ENCODE measurements around the gene DHRS12. TPM values are rescaled to one million over a fixed set of nuclear protein-coding genes. Genes with fewer than 3 reads are reported as not detected.
"Not testable (repeated sequence)": the region's sequence is repeated elsewhere in the genome, so short reads cannot be mapped to it uniquely, and the experiment has no call there.

The DHRS12 gene
- total RNA-seq, 1 donor from 2014 or later, result 5.4 TPM

GRCh38 chr13:51828730-51829567 lies 25.0 kb upstream of the DHRS12 start:
- no peak for DNase-seq (ENCODE audit: low read depth in 2 of 2)

- DNase-seq (ENCODE audit: low read depth in 2 of 2), result no peak
These were observed 23.3 kb upstream of the DHRS12 start for GRCh38 chr13:51827254-51827653.

- no peak for DNase-seq (ENCODE audit: low read depth in 2 of 2)
These were observed 22.6 kb upstream of the DHRS12 start for GRCh38 chr13:51826606-51827005.

- DNase-seq (ENCODE audit: low read depth in 2 of 2), result no peak
These were observed 21.8 kb upstream of the DHRS12 start for GRCh38 chr13:51825681-51826254.

GRCh38 chr13:51825165-51825592 lies 21.2 kb upstream of the DHRS12 start:
- DNase-seq (ENCODE audit: low read depth in 2 of 2), result no peak

DNA sequence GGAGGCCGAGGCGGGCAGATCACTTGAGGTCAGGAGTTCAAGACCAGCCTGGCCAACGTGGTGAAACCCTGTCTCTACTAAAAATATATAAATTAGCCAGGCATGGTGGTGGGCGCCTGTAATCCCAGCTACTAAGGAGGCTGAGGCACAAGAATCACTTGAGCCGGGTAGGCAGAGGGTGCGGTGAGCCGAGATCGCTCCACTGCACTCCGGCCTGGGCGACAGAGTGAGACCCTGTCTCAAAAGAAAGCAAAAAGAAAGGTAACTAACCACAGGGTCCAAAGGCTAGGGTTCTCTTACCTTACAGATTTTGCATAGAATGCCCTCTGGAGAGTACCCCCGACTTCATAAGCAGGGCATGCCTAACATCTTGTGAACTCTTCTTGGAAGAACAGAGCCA lies 20.7 kb upstream of the DHRS12 start:
- not testable (repeated sequence) for DNase-seq (ENCODE audit: low read depth in 2 of 2)

DNA sequence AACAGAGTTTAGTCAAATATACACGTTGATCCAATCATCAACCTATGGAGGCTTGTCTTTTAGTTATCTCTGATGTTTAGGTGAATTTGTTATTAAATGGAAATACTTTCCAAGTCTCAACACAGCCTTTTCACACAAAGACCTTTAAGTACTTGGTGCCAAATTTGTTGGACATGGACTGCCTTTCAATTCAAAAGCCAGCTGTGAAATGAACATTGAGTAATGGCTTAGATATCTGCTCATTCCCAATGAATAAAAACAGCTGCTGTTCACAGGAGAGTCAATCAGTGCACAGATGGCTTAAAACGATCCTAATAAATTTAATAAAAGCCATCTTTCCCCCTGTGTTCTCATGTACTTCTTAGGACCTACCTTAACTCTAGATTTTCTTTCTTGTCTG lies 19.9 kb upstream of the DHRS12 start:
- DNase-seq (ENCODE audit: low read depth in 2 of 2), result no peak

GRCh38 chr13:51823359-51823758 lies 19.4 kb upstream of the DHRS12 start:
- no peak for DNase-seq (ENCODE audit: low read depth in 2 of 2)

- no peak for DNase-seq (ENCODE audit: low read depth in 2 of 2)
These were observed 18.3 kb upstream of the DHRS12 start for GRCh38 chr13:51822106-51822815.

- DNase-seq (ENCODE audit: low read depth in 2 of 2), result no peak
These were observed 17.6 kb upstream of the DHRS12 start for GRCh38 chr13:51821606-51822005.

DNA sequence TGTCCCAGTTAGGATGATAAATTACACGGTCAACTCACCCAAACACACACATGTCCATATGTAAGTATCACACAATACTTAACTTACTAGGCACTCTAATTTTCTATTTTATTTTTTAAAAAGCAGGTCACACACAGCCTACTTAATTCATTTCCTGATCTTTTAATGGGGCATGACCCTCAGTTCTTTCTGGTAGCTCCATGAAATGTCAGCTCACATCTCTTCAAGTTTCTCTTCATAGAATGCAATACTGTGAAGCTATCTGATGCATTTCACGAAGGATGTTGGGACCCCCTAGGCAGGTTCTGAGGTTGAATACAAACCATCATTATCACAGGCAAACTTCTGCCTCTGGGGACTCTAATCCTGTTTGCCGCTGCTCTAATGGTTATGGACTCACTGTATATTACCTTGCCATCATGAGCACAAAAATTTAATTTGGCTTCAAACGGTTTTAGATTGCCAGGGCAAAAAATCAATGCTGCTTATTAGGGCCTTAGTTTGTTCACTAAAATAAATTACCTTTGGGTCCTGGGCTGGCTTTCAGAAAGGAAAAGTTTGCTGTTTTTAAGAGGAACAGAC lies 16.1 kb upstream of the DHRS12 start:
- no peak for DNase-seq (ENCODE audit: low read depth in 2 of 2)

DNA sequence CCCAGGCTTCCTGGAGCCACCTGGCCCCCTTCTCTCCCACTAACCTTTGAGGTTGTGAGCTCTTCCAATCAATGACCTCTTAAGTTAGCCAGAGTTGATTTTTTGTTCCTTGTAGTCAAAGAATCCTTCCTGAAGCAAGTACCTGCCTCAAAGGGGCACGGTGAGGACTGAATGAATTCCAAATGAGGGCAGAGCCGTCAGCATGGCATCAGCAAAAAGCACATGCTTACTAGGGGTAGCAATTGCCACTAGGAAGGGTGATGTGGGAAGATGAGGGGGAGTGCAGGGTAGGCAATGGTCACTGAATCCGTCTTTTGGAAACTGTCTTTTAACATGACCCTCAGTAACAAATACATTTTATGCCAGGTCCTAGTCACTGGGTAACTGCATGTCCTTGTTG lies 15.6 kb upstream of the DHRS12 start:
- DNase-seq (ENCODE audit: low read depth in 2 of 2), result no peak

- DNase-seq (ENCODE audit: low read depth in 2 of 2), result no peak
These were observed 15.0 kb upstream of the DHRS12 start for GRCh38 chr13:51818781-51819511.

GRCh38 chr13:51818276-51818675 lies 14.3 kb upstream of the DHRS12 start:
- DNase-seq (ENCODE audit: low read depth in 2 of 2), result no peak

- no peak for DNase-seq (ENCODE audit: low read depth in 2 of 2)
These were observed 13.8 kb upstream of the DHRS12 start for GRCh38 chr13:51817717-51818116.

DNA sequence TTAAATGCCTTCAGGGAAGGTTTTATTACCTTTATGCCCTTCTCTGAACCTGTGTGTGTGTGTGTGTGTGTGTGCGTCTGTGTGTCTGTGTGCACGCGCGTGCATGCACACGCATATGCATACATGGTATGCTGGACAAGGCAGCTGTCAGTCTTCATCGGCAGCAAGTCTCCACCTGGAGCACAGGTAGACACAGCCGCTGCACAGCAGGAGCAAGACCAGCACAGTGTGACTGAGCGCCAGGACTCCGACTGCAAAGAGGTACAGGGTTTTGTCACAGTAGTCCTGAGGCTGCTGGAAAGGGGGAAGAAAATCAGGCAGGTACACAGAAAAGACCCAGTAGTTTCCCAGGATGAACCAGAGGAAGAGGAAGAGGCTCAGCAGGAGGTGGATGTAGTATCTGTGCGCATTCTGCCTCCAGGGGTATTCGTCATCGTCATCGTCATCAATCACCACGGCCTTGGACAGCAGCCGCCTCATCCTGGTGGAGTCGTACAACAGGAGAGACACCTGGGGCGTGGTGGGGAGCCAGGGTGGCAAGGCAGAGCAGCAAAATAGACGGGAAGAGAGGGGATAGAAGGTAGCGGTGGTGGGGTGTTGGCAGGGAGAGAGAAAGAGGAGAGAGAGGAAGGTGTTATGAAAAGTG lies 12.8 kb upstream of the DHRS12 start:
- no peak for DNase-seq (ENCODE audit: low read depth in 2 of 2)

DNA sequence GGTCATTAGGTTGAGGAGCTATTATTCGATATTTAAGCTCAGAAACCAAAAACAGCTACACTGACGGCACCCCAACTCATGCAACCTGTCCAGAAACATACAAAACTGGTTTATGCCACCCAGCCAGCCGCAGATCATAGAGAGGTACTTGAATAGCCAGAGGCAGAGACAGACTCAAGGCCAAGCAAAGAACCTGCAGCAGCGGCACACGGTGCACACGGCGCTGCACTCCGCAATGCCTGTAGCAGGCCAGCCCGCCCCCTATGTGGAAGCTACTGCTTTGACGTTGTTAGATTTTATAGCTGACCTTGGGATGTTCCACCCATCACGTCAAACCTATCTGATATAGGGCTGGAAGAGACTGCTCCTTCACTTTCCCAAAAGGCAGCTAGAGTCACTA lies 11.9 kb upstream of the DHRS12 start:
- DNase-seq (ENCODE audit: low read depth in 2 of 2), result no peak

DNA sequence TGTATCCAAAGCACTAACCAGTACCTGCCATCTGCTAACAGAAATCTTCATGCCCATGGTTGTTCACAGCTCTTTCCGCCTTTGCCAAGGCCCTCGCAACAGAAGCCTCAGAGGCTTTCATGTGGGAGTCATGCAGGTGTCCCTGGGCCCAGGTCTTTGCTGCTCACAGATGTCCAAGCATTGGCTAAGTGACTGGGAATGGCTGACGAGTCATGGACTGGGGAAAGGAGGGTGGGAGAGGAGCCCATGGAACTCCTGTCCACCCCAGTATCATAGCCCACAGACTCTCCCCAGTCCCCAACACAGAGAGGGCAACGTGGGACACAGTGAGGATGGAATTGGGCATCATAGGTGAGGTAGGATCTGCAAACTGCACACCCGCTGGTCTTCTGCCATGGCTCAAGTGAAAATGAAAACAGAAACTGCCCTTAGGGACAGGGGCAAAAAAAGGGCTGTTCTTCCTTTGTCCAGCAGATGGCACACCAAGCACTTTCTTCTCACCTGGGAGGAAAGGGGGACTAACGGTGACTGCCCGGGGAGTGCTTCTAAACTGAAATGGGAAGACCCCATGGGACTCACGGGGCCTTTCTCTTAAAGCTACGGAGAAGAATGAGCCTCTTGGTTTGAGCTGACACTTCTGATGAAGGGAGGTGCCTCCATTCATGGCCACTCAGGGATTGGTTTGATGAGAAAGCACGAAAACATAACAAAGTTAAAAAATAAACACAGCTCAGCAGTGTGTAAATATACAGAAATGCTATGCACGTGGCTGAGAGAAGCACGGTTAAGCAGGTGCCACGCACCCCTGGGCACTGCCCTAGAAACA lies 11.1 kb upstream of the DHRS12 start:
- DNase-seq (ENCODE audit: low read depth in 2 of 2), result peak; percentile 35 to 57

DNA sequence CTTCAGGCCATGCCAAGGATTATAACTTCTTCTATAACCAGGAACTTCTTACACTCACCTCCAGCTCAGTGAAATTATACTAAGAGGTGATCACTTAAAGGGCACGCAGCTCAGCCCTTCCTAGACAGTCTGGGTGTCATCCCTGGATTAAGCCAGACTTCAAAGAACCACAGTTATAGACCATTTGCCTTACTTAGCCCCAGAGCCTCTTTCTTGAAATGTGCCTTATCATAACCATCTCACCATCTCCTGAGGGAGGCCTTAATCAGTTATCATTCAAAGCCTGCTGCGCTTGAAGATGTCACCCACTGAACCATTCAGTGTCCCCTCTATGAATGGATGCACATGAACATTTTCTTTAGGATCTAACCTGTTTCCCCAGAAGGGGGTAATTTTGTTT lies 10.1 kb upstream of the DHRS12 start:
- DNase-seq (ENCODE audit: low read depth in 2 of 2), result no peak

- peak in 1 of 2 donors; percentile 18 for DNase-seq (ENCODE audit: low read depth in 2 of 2)
These were observed 8.0 kb upstream of the DHRS12 start for GRCh38 chr13:51811920-51812451.

Measured in dermis microvascular lymphatic vessel endothelial cell (primary cell).